Tibial nerve (tissue), 4 donors: Measurements from ENCODE around the gene NPR1. TPM values are rescaled to one million over a fixed set of nuclear protein-coding genes. Genes with fewer than 3 reads are reported as not detected.

Experiments used
- DNase-seq, 2 donors: peaks; one replicate each; pipeline ENCODE4 v3.0.0-alpha.2; 2019; ENCODE audit warnings: low spot score in 2 of 2
- H3K27ac ChIP-seq, 4 donors: fragments of 200-600 bp; sonication (generic) in 3 of 4; one replicate each; pipeline ENCODE4 v1.5.1; 2017 to 2019; ENCODE audit warnings: mild to moderate bottlenecking in 1 of 4
- H3K27me3 ChIP-seq, 2 donors: fragments of 200-600 bp; sonication (generic) in 1 of 2; one replicate each; pipeline versions ENCODE4 v1.5.1 to v1.6.0; 2017 to 2019
- H3K36me3 ChIP-seq, 3 donors: fragments of 200-600 bp; sonication (generic); one replicate each; pipeline ENCODE4 v1.5.1; 2018 to 2019
- H3K4me1 ChIP-seq, 4 donors: fragments of 200-600 bp; sonication (generic) in 3 of 4; one replicate each; pipeline ENCODE4 v1.5.1; 2017 to 2019
- H3K4me3 ChIP-seq, 4 donors: fragments of 200-600 bp; sonication (generic) in 3 of 4; one replicate each; pipeline ENCODE4 v1.5.1; 2017 to 2019; ENCODE audit warnings: mild to moderate bottlenecking in 1 of 4, moderate library complexity in 1 of 4
- H3K9me3 ChIP-seq, 4 donors: fragments of 200-600 bp; sonication (generic) in 3 of 4; one replicate each; pipeline ENCODE4 v1.5.1; 2017 to 2019
- CTCF ChIP-seq, 5 experiments: fragments of 200-600 bp in 3 of 5; fragments of 450-650 bp in 2 of 5; sonication (generic) in 3 of 5; IDR thresholded peaks; one replicate each; pipeline ENCODE4 v1.5.1; 2016 to 2019; ENCODE audit warnings: antibody characterized with exemption in 5 of 5, mild to moderate bottlenecking in 3 of 5, moderate library complexity in 2 of 5
- EP300 ChIP-seq, 2 donors: sonication (generic); formaldehyde crosslinking; IDR thresholded peaks; one replicate each; pipeline ENCODE4 v1.6.1; 2017; ENCODE audit warnings: antibody characterized with exemption in 2 of 2, mild to moderate bottlenecking in 1 of 2
- POLR2A ChIP-seq, 2 donors: fragments of 450-650 bp; IDR thresholded peaks; one replicate each; pipeline ENCODE4 v1.6.1; 2017; ENCODE audit warnings: antibody characterized with exemption in 2 of 2, mild to moderate bottlenecking in 2 of 2, moderate library complexity in 2 of 2
- WGBS, 2 donors: methylation state at CpG; one replicate each; pipeline ENCODE4 v1.1.5; 2018; 5-methylcytosine and 5-hydroxymethylcytosine counted together
- total RNA-seq, 4 donors: library from RNA; depleted of rRNA; stranded (reverse); fragments of >200 nt; gene quantifications; one replicate each; pipeline ENCODE4 v1.1.0, GENCODE V29; 2016

NPR1 gene
- total RNA-seq, 4 donors from 2014 or later = 36.9 to 87.5 (median 58.4) TPM

- TF ChIP-seq CTCF (IDR thresholded peaks at IDR 0.05) (no peak), POLR2A (IDR thresholded peaks at IDR 0.05) (no peak), EP300 (IDR thresholded peaks at IDR 0.05) (no peak)
- WGBS, 2 donors = 31 to 32% methylated on average over 8 of the region's 8 CpGs
Measured at GRCh38 chr1:153659175-153659534, 19.3 kb upstream of the NPR1 start.

GRCh38 chr1:153659656-153660055 lies 18.8 kb upstream of the NPR1 start:
- H3K9me3 ChIP-seq = no peaks in the 10 kb centered on the region
- peak overlapping the region; percentile 46 to 79 (median 72) for H3K4me3 ChIP-seq
- TF ChIP-seq CTCF (IDR thresholded peaks at IDR 0.05) (no peak), POLR2A (IDR thresholded peaks at IDR 0.05) (no peak), EP300 (IDR thresholded peaks at IDR 0.05) (no peak)
- peaks cover 0 to 17% (median 4%) of the 10 kb centered on the region in 4 donors for H3K4me1 ChIP-seq
- 67 to 69% methylated on average over 9 of the region's 9 CpGs for WGBS, 2 donors
- H3K36me3 ChIP-seq = peaks cover 0 to 46% (median 12%) of the 10 kb centered on the region in 3 donors
- no peaks in the 10 kb centered on the region for H3K27me3 ChIP-seq
- DNase-seq = no peak
- H3K27ac ChIP-seq = peak overlapping the region in 3 of 4 donors; percentile 90 to 99 (median 93)

More at GRCh38 chr1:153659175-153659534, 19.3 kb upstream of the NPR1 start:
- Histone ChIP-seq H3K36me3 (peaks cover 0 to 41% (median 7%) of the 10 kb centered on the region in 3 donors), H3K27ac (peak overlapping the region; percentile 90 to 99 (median 92)), H3K4me1 (peaks cover 0 to 17% (median 4%) of the 10 kb centered on the region in 4 donors), H3K9me3 (no peaks in the 10 kb centered on the region), H3K27me3 (no peaks in the 10 kb centered on the region), H3K4me3 (peak overlapping the region; percentile 46 to 79 (median 72))
- DNase-seq = no peak

- Histone ChIP-seq H3K9me3 (no peaks in the 10 kb centered on the region), H3K4me1 (peaks cover 0 to 17% (median 4%) of the 10 kb centered on the region in 4 donors), H3K27me3 (no peaks in the 10 kb centered on the region), H3K36me3 (peaks cover 0 to 61% (median 25%) of the 10 kb centered on the region in 3 donors), H3K4me3 (no peak overlapping the region), H3K27ac (no peak overlapping the region)
- WGBS, 2 donors = 57 to 62% methylated on average over 9 of the region's 9 CpGs
- TF ChIP-seq CTCF (IDR thresholded peaks at IDR 0.05) (no peak), EP300 (IDR thresholded peaks at IDR 0.05) (no peak), POLR2A (IDR thresholded peaks at IDR 0.05) (no peak)
- no peak for DNase-seq
Measured at GRCh38 chr1:153661111-153661708, 17.3 kb upstream of the NPR1 start.

- 50 to 56% methylated on average over 2 of the region's 2 CpGs for WGBS, 2 donors
- H3K27ac ChIP-seq = no peak overlapping the region
- no peaks in the 10 kb centered on the region for H3K27me3 ChIP-seq
- H3K36me3 ChIP-seq = peaks cover 2 to 72% (median 36%) of the 10 kb centered on the region in 3 donors
- H3K9me3 ChIP-seq = no peaks in the 10 kb centered on the region
- TF ChIP-seq POLR2A (IDR thresholded peaks at IDR 0.05) = no peak
- TF ChIP-seq CTCF (IDR thresholded peaks at IDR 0.05) = no peak
- TF ChIP-seq EP300 (IDR thresholded peaks at IDR 0.05) = no peak
- peaks cover 0 to 17% (median 4%) of the 10 kb centered on the region in 4 donors for H3K4me1 ChIP-seq
- no peak overlapping the region for H3K4me3 ChIP-seq
- no peak for DNase-seq
Measured at GRCh38 chr1:153662269-153662668, 16.2 kb upstream of the NPR1 start.

- WGBS, 2 donors = 87% methylated on average over 5 of the region's 5 CpGs
Measured at GRCh38 chr1:153663211-153663610, 15.3 kb upstream of the NPR1 start.

More at GRCh38 chr1:153663211-153663610, 15.3 kb upstream of the NPR1 start:
- Histone ChIP-seq H3K27me3 (no peaks in the 10 kb centered on the region), H3K4me3 (no peak overlapping the region), H3K36me3 (peaks cover 2 to 81% (median 43%) of the 10 kb centered on the region in 3 donors), H3K27ac (no peak overlapping the region), H3K4me1 (peaks cover 0 to 13% (median 4%) of the 10 kb centered on the region in 4 donors), H3K9me3 (no peaks in the 10 kb centered on the region)
- no peak for DNase-seq
- no peak for TF ChIP-seq POLR2A (IDR thresholded peaks at IDR 0.05)
- no peak for TF ChIP-seq EP300 (IDR thresholded peaks at IDR 0.05)
- TF ChIP-seq CTCF (IDR thresholded peaks at IDR 0.05) = no peak
